Measurements from ENCODE around the gene MYH8.

MYH8 gene

DNA sequence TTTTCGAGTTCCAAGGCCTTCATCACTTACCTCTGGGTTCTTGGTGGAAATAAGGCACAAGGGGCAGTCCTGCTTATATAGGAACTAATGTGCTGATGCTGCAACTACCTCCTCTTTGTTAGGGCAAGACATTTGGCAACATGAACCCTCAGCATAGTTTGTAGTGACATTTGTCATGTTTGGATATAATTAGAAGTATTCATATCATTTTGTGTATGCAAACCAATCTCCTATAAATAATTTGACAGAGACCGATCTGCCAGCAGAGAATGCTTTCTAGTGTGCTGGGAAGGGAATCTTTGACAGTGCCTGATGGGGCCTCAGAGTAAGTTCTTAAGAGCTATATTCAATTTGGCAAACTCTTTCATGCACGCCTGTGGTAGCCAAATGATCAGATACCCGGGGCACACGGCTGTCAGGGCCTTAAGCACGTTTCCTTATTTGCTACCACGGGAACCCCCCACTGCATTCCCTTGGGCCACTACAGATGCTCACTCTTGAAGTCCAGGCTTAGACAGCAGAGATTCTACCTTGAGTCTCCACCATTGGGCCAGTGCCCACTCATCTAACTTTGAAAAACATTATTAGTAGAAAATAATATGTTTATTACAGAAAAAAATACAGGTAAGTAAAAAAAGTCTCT is at the start of gene MYH8:
TSS of gene MYH8 (minus strand) at position 51 of the 643 bp plus-strand sequence. CDS start 1,723 bp downstream, outside the sequence.
- DNase-seq (ENCODE audit: low read depth in 3 of 3) = no peak

DNA sequence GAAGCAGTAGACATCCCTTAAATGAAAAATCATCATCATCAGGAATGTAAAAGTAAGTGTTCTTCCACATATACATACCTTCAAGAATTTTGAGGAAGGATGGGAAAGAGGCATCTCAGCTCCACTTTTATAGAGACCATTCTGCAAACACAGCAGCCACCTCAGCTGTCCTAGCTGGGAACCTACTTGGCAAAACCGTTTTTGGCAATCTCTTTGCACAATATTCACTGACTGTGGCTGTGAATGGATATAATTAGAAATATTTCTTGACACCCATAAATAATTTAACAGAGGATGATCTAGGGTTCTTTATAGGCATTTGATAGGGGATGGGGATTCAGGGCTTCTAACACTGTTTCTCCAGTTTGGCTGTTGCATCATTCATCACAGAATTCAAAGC is 47.7 kb upstream of the MYH8 start, which contains the start of gene MYH4:
TSS of gene MYH4 (minus strand) at position 101 of the 400 bp plus-strand sequence. CDS start 2,814 bp downstream, outside the sequence.
- no peak for DNase-seq (ENCODE audit: low read depth in 3 of 3)

GRCh38 chr17:10463402-10463801 is 41.7 kb upstream of the MYH8 start:
- no peak for DNase-seq (ENCODE audit: low read depth in 3 of 3)

GRCh38 chr17:10460062-10460461 is 38.3 kb upstream of the MYH8 start:
- DNase-seq (ENCODE audit: low read depth in 3 of 3) = no peak

DNA sequence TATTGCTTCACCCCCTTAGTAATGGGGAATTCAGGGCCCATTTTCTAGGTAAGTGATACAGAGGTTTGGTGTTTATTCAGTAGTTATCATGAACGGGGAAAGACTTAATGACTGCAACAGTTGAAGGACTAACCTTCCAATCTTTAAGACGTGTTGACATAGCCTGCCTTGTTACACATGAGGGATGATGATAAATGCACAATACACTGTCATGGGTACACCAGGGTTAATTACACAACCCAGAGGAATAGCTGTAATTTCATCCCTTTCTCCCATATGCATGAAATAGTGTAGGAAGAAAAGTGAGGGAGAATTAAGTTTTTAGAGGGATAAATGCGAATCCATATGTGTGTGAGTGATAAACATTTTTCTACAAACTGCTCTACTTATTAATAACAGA is 37.0 kb upstream of the MYH8 start:
- no peak for DNase-seq (ENCODE audit: low read depth in 3 of 3)

DNA sequence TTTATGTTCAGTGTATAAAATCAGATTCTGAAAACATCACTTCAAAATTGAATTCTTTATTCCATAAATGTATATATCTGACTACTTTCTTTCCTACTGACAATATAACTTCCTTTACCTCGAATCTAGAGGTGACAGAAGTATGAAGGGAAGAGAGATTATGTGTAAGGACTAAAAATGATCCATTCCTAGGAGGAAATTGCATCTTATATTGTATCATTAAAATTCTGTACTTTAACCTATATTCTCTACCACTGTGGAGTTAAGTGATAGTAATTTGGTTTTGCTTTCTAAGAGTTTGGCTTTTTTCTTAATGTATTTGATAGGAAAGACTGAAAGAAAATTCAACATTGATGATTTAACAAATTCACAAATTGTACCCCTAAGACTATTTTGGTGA is 36.2 kb upstream of the MYH8 start:
- no peak for DNase-seq (ENCODE audit: low read depth in 3 of 3)

DNA sequence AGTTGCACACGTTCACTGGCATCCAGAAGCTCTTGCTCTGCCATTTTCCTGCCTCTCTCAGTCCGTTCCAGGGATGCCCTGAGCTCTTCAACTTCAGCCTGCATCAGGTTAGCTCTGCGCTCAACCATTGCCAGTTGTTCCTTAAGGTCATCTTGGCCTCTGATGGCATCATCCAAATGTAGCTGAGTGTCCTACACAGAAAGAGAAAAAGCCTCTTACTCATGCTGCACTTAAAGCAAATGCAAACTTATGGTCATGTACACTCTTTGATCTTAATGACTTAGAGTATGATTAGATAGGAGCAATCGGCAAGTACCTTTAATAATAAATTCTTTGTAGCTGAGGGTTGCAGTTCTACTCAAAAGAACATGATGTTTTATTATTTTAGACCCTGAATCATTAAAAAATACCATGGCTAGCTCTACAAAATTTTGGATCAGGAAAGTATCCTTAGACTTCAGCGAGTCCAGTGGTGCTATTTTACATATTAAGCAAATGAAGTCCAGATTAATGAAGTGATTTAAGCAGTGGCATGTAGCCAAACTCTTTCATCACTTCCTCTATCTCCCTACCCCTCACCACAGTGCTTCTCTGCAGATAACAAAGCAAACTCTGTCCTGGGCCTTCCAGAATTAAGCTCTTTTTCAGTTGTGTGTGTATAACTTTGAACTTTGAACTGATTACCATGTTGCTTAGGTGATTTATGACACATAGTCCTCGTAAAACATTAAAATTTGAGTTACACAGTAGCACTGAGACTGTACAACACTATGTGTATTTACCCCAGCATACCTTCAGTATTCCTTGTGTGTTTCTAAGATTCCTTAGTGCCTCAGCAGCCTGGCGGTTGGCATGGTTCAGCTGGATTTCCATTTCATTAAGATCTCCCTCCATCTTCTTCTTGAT is 25.5 kb upstream of the MYH8 start:
- no peak for DNase-seq (ENCODE audit: low read depth in 3 of 3)

GRCh38 chr17:10439816-10440215 is 18.1 kb upstream of the MYH8 start:
- DNase-seq (ENCODE audit: low read depth in 3 of 3) = no peak

DNA sequence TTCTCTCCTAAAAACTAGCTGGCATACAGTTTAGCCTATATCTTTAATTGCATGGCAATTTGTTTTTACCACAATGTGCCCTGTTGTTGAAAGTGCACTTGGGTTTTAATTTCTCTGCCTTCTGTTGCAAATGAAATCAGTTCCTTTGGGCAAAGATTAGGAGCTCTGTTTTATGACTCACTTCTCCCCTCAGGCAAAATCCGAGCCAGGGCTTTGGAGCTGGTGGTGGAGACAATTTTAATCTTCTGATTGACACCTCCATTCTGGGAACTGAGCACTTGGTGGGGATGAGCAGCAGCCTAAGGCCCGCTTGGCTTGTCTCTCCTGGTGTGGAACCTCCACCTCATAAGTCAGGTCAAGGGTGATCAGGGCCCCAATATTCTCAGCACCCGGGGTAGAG is 13.3 kb upstream of the MYH8 start:
- DNase-seq (ENCODE audit: low read depth in 3 of 3) = no peak

- no peak for DNase-seq (ENCODE audit: low read depth in 3 of 3)
Observed at GRCh38 chr17:10429421-10430045, 7.8 kb upstream of the MYH8 start.

DNA sequence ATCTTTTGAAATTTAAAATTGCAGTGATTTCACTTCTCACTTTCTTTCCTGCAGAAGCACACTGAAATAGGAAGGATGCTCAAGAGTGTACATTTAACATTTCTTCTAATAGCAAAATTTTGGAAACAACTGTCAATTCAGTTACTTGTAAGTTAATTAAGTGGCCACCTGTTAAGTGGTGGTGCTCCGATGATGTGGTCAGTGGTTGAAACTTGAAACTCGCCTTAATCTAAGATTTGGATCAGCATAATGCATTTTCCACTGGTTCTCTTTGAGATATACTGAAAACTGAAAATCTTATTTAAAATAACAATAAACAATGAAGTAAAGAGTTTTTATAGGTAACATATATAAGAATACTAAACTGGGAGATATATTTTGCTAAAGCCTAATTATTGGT is 7.0 kb upstream of the MYH8 start:
- no peak for DNase-seq (ENCODE audit: low read depth in 3 of 3)

GRCh38 chr17:10421211-10421610 is 539 bp downstream of the MYH8 start:
- no peak for DNase-seq (ENCODE audit: low read depth in 3 of 3)

DNA sequence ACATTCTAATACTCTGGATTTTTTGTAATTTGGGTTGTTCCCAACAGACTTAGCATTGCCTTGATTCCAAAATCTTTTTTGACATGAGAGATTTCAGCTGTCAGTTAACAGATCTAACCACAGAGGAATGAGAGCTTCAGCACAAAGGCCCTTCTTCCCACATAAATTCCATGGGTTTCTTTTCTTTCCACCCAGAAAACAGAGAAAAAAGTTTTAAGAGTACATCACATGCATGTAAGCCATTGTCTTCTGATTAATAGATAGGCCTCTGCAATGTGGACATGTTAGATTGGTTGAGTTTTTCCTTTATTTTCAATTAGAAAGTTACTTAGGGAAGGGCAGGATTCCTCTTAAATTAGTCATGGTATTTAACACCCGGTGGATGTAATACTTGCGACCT is 939 bp downstream of the MYH8 start:
- no peak for DNase-seq (ENCODE audit: low read depth in 3 of 3)

DNA sequence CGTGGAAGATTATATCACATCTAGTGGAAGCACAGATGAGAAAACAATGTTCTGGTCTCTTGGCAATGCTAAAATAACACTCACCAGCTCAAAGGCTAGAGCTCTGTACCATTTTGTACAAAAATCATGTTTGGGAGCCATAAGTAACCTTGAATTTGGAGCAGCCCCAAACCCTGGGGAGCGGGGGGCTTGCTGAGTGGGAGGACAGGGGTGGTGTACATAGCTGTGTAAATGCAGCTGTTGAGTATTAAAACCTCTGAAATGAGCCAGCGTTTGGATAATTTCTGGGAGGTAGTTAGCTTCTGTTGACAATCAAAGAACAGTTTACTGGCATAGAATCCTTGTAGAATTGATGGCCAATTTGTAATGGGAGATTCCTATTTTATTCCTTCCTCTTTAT is 4.3 kb downstream of the MYH8 start:
- DNase-seq (ENCODE audit: low read depth in 3 of 3) = no peak

DNA sequence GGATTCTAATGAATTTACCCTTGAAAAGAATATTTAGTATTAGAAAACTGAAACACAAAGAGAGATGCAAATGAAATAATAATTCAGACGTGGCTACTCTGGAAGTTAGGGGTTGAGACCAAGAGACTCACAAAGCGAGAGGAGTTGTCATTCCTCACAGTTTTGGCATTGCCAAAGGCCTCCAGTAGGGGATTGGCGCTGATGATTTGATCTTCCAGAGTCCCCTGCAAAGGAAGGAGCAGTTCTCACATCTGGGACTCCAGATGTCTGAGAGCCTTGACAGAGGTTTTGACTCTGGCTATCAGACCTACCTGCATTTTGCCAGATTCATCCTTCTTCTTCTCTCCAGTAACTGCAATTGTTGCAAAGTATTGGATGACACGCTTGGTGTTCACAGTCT is 6.6 kb downstream of the MYH8 start:
- DNase-seq (ENCODE audit: low read depth in 3 of 3) = no peak

DNA sequence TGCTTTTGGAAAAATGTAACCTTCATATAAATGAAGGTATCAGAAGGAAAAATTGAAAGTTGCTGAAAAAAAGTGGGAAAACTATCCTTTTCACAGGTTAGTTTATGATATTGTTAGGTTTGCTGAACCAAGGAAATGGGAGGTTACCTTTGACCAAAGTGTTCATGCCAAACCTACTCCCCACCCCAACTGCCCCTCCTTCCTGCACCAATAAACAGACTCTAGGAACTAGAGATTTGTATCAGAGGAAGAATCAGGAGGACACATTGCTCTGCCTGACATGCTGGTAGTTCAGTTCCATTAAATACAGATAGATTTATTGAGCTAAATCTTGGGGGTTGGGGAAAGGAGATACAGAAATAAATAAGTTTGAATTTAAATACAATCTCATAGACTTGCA is 18.2 kb downstream of the MYH8 start:
- no peak for DNase-seq (ENCODE audit: low read depth in 3 of 3)

DNA sequence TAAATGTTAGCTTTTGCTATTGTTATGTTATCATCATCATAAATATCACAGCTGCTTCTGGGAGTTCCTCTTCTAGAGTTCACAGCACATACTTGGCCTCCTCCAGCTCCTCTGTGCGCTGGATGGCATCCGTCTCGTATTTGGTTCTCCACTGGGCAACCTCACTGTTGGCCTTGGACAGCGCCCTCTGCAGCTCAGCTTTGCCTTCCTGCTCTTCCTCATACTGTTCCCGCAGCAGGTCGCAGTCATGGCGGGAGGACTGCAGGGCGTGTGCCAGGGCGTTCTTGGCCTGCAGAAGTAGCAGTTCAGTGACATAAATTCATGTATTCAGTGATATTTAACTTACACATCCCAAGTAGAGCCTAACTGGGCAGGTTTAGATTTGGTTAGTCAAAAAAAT is 23.4 kb downstream of the MYH8 start:
- DNase-seq (ENCODE audit: low read depth in 3 of 3) = no peak

DNA sequence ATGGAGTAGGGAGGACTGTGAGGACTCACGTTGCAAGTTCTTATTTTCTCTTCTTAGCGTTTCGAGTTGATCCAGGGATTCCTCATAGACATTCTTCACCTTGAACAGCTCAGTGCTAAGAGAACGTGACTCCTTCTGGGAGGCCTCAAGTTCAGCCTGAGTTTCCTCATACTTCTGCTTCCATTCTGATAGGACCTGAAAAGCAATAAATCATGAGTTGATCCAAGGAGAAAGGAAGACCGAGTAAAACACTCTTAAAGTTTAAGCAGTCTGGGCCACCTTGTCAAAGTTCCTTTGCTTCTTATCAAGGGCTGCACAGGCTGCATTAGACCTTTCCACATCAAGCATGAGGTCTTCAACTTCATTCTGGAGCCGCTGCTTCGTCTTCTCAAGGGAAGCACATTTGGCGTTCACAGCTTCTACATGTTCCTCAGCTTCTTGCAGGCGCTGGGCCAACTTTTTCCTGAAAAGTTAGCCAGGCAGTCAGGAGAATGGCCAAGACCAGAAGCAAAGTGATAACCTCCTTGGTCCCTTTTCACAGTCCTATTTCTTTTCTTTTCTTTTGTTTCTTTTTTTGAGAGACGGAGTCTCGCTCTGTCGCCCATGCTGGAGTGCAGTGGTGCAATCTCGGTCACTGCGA is 25.1 kb downstream of the MYH8 start:
- no peak for DNase-seq (ENCODE audit: low read depth in 3 of 3)

DNA sequence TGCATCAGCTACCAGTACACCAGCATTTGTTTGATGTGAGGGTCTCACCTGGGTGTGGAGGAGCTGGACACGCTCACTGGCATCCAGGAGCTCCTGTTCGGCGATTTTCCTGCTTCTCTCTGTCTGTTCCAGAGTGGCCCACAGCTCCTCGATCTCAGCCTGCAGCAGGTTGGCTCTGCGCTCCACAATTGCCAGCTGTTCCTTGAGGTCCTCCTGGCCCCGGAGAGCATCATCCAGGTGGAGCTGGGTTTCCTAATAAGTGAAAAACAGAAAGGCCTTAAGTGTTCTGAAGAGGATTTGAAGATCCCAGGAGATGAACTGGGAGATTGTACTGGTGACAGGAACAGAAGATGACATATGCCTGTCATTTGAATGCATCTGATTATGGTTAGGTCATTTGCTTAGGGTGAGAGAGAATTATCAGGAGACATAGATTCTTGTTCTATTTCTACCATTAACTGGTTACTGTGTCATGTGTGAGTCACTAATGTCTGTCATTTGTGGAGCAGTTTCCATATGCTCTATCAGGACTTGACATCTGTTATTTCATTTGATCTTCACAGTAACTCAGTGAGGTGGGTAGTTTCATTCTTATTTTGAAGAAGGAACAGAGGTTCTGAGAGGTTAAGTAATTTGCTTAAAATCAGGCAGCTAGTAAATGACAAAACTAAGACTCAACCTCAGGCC is 27.4 kb downstream of the MYH8 start:
- no peak for DNase-seq (ENCODE audit: low read depth in 3 of 3)

DNA sequence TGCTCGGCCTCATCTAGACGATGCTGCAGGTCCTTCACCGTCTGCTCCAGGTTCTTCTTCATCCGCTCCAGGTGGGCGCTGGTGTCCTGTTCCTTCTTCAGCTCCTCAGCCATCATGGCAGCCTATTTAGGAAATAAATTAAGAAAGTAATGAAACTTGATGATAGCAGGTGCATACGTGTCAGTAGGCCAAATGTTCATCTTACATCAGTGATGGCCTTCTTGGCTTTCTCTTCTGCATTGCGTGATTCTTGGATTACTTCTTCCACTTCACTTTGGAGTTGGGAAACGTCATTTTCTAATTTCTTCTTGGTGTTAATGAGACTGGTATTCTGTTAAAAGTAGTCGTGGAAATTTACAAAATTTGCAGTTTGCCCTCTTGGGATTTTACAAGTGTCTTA is 28.9 kb downstream of the MYH8 start:
- no peak for DNase-seq (ENCODE audit: low read depth in 3 of 3)

- DNase-seq (ENCODE audit: low read depth in 3 of 3) = no peak
Observed at GRCh38 chr17:10385871-10386270, 35.9 kb downstream of the MYH8 start.

- no peak for DNase-seq (ENCODE audit: low read depth in 3 of 3)
Observed at GRCh38 chr17:10384175-10384574, 37.6 kb downstream of the MYH8 start.

Measured in stimulated activated CD4-positive, alpha-beta T cell treated with anti-CD3 and anti-CD28 coated beads, TNF-alpha, amount 100 ng/mL, for 48 hours (primary cell).